ENCODE measurements around the gene EXPH5. TPM values are rescaled to one million over a fixed set of nuclear protein-coding genes. Genes with fewer than 3 reads are reported as not detected.

The EXPH5 gene
- total and polyA plus RNA-seq, 2 of the 8 experiments (the other 6 are each of a cell fraction or from before 2014, with no cell fraction given): 1.1 to 11.5 TPM

DNA sequence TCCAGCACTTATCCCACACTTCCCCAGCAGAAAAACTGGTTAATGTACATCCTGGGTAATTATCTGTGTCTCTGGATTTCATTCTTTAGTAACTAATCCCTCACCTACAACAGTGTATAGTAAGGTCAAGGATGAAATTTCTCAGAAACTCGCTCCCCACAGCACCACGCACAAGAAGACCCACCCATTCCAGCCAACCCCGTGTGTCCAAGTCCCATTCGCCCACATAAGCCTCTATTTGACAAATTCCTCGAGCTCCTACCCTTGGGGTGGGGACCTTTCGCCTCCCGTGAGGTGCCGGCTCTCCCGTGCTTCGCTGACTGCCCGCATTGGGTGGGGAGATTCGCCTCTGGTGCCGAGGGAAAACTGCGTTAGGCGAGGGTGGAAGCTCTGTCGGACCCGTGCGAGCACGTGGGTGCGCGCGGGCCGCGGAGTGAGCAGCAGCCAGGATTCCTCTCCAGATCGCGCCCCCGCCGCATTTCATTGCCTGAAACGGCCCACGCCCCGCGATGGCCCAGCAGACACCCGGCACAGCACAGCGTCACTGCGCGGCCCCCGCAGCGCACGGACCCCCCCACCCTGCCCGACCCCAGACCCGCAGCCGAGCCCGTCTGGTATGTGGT lies 866 bp downstream of the EXPH5 start:
- ChIA-PET CTCF (ENCODE audit: partially characterized antibody) (interaction anchor here (0.8 kb wide), 1 partner anchor 14 kb away, joined by 4 read pairs; no protein-coding TSS in a partner anchor), POLR2A (ENCODE audit: partially characterized antibody) (interaction anchor here (0.9 to 1.2 kb wide), 5 partner anchors 8 to 248 kb away, joined by 3 to 4 read pairs (median 3); no protein-coding TSS in a partner anchor)
- no peak overlapping the region for H2BK120ac ChIP-seq (replicated peaks; ENCODE audit: low read depth, low read length)
- no peaks in the 10 kb centered on the region for H4K20me1 ChIP-seq (replicated peaks in 1 of 2; ENCODE audit: control insufficient read depth in 1 of 2, insufficient read depth in 2 of 2, low read length in 2 of 2)
- peak overlapping the region; percentile 90 to 94 for H3K4me2 ChIP-seq (ENCODE audit: insufficient read depth in 1 of 2, low read depth in 2 of 2, low read length in 2 of 2)
- peaks cover 0 to 14% (median 11%) of the 10 kb centered on the region in 4 experiments; a peak in 6 of 7 replicates for H3K4me1 ChIP-seq (replicated peaks in 1 of 4; ENCODE audit: control insufficient read depth in 3 of 4, insufficient read depth in 4 of 4, low read length in 3 of 4)
- H3K9ac ChIP-seq (replicated peaks in 1 of 4; ENCODE audit: extremely low read depth in 1 of 4, low read depth in 3 of 4, low read length in 3 of 4): peak overlapping the region; percentile 51 to 84 (median 70); a peak in 6 of 7 replicates
- H3K9me3 ChIP-seq (ENCODE audit: insufficient read depth in 2 of 2, low read depth in 1 of 2, low read length in 1 of 2): no peaks in the 10 kb centered on the region
- H2BK15ac ChIP-seq (ENCODE audit: low read length): no peak overlapping the region
- no peak overlapping the region for H4K5ac ChIP-seq (ENCODE audit: insufficient read length, low read depth, low read length)
- H2AFZ ChIP-seq (ENCODE audit: low read length): peak overlapping the region; percentile 77
- H2BK20ac ChIP-seq (ENCODE audit: low read length): no peak overlapping the region
- H4K91ac ChIP-seq (replicated peaks; ENCODE audit: insufficient read length, low read length): no peak overlapping the region
- H4K8ac ChIP-seq (ENCODE audit: extremely low read depth, insufficient read depth, low read length): peak overlapping the region; percentile 47; the same call in 1 of the 2 replicates
- H3K27ac ChIP-seq (ENCODE audit: low read depth, low read length): no peak overlapping the region
- no peaks in the 10 kb centered on the region for H3K36me3 ChIP-seq (ENCODE audit: control insufficient read depth in 2 of 4, insufficient read depth in 4 of 4, low read length in 3 of 4)
- H3K79me1 ChIP-seq (ENCODE audit: low read depth, low read length): no peaks in the 10 kb centered on the region
- H2BK5ac ChIP-seq (ENCODE audit: low read depth, low read length): no peak overlapping the region
- peaks cover 0 to 10% (median 6%) of the 10 kb centered on the region in 4 experiments; a peak in 5 of 7 replicates for H3K27me3 ChIP-seq (replicated peaks in 1 of 4; ENCODE audit: control insufficient read depth in 3 of 4, extremely low read depth in 1 of 4, insufficient read depth in 3 of 4, low read length in 3 of 4)
- no peak overlapping the region for H3K14ac ChIP-seq (ENCODE audit: insufficient read length)
- DNase-seq (ENCODE audit: low read depth in 1 of 2, low spot score in 2 of 2) (peak in 1 of 2 experiments; percentile 56), FAIRE-seq (no peak)
- H3K18ac ChIP-seq (ENCODE audit: extremely low read depth, low read length): peak overlapping the region; percentile 49; the same call in 1 of the 2 replicates
- 3% methylated on average over 25 of the region's 43 CpGs; no CpG with 5 or more reads in 1 of the 2 experiments for WGBS, 2 experiments (ENCODE audit: extremely low coverage in 1 of 2, insufficient coverage in 1 of 2, insufficient read length in 1 of 2, insufficient replicate concordance in 2 of 2, low coverage in 1 of 2, low lambda C conversion rate in 2 of 2, missing lambda C conversion rate in 1 of 2)
- H3K4ac ChIP-seq (replicated peaks; ENCODE audit: insufficient read length, low read depth, low read length): no peak overlapping the region
- H2AK5ac ChIP-seq (ENCODE audit: low read depth, low read length): no peak overlapping the region
- H3K23ac ChIP-seq (ENCODE audit: insufficient read length): no peak overlapping the region
- peaks cover 0 to 7% of the 10 kb centered on the region in 2 experiments; a peak in 1 of 4 replicates for H3K79me2 ChIP-seq (ENCODE audit: control insufficient read depth in 1 of 2, insufficient read depth in 2 of 2, low read length in 2 of 2)
- no peak overlapping the region for H2BK12ac ChIP-seq (ENCODE audit: low read depth, low read length)
- peaks cover 9% of the 10 kb centered on the region for H3K23me2 ChIP-seq (ENCODE audit: low read depth, low read length)
- no peak overlapping the region for H3K56ac ChIP-seq (replicated peaks; ENCODE audit: insufficient read length, low read depth, low read length)
- peak overlapping the region; percentile 65 to 97 (median 79) for H3K4me3 ChIP-seq (ENCODE audit: extremely low read depth in 1 of 4, insufficient read depth in 2 of 4, low read depth in 3 of 4, low read length in 4 of 4)
- TF ChIP-seq ASH2L (IDR thresholded peaks at IDR 0.05; ENCODE audit: low read length) (peak; percentile 12), YY1 (IDR thresholded peaks at IDR 0.05; ENCODE audit: low read depth, low read length) (no peak), EZH2 (IDR thresholded peaks at IDR 0.05; ENCODE audit: low read depth, low read length, severe bottlenecking) (peak; percentile 18), NANOG (IDR thresholded peaks at IDR 0.05; ENCODE audit: insufficient read depth, low read depth, low read length, poor library complexity, severe bottlenecking) (no peak), SP2 (IDR thresholded peaks at IDR 0.05; ENCODE audit: low read length) (no peak), CBX8 (IDR thresholded peaks at IDR 0.05; ENCODE audit: borderline replicate concordance, low read depth, low read length) (no peak), GABPA (IDR thresholded peaks at IDR 0.05; ENCODE audit: borderline replicate concordance, insufficient read depth, low read length) (no peak), RFX5 (IDR thresholded peaks at IDR 0.05; ENCODE audit: borderline replicate concordance, low read depth, low read length) (no peak), TAF7 (optimal IDR thresholded peaks at IDR 0.05; ENCODE audit: borderline replicate concordance, low read depth, low read length) (no peak), CTBP2 (IDR thresholded peaks at IDR 0.05; ENCODE audit: borderline replicate concordance, insufficient read depth, insufficient read length, low read length) (no peak), KDM4A (IDR thresholded peaks at IDR 0.05; ENCODE audit: low read depth, low read length, severe bottlenecking) (peak; percentile 91), SAP30 (IDR thresholded peaks at IDR 0.05; ENCODE audit: insufficient read depth, insufficient replicate concordance, low read length) (no peak)
